ENCODE measurements around the gene TTC3. TPM values are rescaled to one million over a fixed set of nuclear protein-coding genes. Genes with fewer than 3 reads are reported as not detected.

Gene TTC3
- total RNA-seq, 2 experiments from 2014 or later: 75.4 to 85.6 TPM

DNA sequence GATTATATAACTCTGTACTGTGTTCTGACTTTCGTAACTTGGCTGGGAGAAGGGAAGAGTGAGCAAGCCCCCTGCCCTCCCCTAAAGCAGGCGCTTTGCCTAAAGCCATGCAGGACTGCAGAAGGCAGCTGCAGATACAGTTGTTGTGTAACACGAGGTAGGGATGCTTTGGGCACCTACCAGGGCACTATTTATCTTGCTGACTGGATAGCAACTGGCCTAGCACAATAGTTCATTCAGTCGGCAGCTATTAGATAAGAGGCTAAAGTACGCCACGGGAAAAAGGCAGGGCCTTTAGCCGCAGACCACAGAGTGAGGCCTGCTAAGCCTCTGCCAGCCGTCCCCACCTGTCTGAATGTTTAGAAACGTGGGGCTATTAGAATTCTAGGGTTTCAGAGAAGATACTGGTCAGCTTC, 80.9 kb downstream of the TTC3 start:
- H3K27ac Mint-ChIP-seq: no peak overlapping the region

DNA sequence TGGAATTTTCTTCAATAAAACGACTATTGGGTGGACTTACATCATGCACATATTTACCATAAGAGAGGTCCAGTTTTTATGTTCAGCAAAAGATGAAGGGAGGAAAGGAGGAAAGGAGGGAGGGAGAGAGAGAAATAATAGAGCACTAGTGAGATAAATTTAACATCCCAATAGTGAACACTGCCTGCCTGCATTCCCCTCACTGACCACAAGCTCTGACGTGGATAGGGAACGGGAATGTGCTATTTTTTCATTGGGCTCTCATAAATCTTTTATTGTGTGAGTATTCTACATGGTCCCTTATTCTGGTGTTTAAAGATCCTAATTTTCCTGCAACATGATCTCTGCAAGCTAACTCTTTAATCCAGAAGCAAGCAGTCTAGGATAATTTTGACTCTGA, 82.1 kb downstream of the TTC3 start:
- H3K4me1 Mint-ChIP-seq: peaks cover 9% of the 10 kb centered on the region
- POLR2A ChIA-PET: no interaction called here
- H3K27me3 Mint-ChIP-seq: no peaks in the 10 kb centered on the region
- H3K4me3 Mint-ChIP-seq: no peak overlapping the region
- H3K9me3 Mint-ChIP-seq: no peaks in the 10 kb centered on the region
- no peak overlapping the region for H3K27ac Mint-ChIP-seq
- H3K36me3 Mint-ChIP-seq: peaks cover 30% of the 10 kb centered on the region
- DNase-seq (no peak), ATAC-seq (ENCODE audit: low read depth) (no peak)

More for the DNA sequence above, 80.9 kb downstream of the TTC3 start:
- H3K36me3 Mint-ChIP-seq: peaks cover 30% of the 10 kb centered on the region
- POLR2A ChIA-PET: no interaction called here
- H3K9me3 Mint-ChIP-seq: no peaks in the 10 kb centered on the region
- no peak for ATAC-seq (ENCODE audit: low read depth)
- no peak for DNase-seq
- no peaks in the 10 kb centered on the region for H3K27me3 Mint-ChIP-seq
- no peak overlapping the region for H3K4me3 Mint-ChIP-seq
- peaks cover 5% of the 10 kb centered on the region for H3K4me1 Mint-ChIP-seq

DNA sequence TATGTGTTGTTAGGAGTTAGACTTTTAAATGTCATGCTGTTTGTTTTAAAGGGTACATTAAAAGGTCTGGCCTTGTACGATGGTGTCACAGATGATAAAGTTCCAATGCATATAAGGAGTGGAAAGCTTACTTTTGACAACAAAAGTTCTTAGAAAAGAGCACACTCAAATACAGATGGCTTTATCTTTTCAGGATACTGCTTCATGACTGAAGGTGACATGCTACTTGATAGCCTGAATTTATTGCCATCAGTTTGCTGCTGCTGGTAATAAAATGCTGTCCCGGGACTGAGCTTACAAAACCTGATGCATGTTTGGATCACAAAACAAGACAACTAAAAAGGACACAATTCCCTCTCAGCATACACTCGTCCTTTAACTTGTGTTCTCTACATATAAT, 84.9 kb downstream of the TTC3 start:
- POLR2A ChIA-PET: no interaction called here
- DNase-seq: no peak
- peaks cover 7% of the 10 kb centered on the region for H3K4me1 Mint-ChIP-seq

DNA sequence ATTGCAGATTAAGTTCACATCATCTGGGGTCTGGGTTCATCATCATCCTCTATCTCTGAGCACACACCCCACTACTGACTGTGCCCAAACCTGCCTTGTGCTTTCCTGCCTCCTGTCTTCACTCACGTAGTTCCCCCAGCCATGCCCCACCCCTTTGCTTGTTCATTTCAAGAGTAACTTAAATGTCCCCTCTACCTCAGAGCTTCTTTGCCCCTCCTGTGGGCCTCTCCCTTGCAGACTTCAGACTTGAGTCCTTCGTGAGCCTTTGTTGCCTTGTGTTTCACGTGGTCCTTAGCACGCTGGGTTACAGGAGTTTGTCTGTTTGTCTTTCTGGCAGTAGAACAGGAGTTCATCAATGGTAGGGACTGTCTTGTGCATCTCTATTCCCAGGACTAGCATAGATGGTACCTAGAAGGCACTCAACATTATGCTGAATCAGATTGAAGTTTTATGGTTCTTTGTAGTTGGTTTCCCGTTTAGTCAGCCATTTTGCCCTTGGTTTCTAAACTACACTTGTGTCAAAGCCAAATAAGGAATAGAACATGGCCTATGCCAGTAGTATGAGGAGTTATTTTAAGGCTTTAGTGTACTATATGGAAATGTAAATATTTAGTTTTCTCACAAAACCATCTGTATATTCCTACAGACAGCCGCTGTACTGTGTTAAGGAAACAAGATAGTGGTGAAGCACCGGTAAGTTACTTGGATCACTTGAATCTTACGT, 86.2 kb downstream of the TTC3 start:
- peaks cover 7% of the 10 kb centered on the region for H3K4me1 Mint-ChIP-seq
- DNase-seq (no peak), ATAC-seq (ENCODE audit: low read depth) (no peak)
- no peak overlapping the region for H3K27ac Mint-ChIP-seq
- peaks cover 25% of the 10 kb centered on the region for H3K36me3 Mint-ChIP-seq
- H3K27me3 Mint-ChIP-seq: no peaks in the 10 kb centered on the region
- POLR2A ChIA-PET: no interaction called here
- H3K4me3 Mint-ChIP-seq: no peak overlapping the region
- no peaks in the 10 kb centered on the region for H3K9me3 Mint-ChIP-seq

More for the DNA sequence above, 84.9 kb downstream of the TTC3 start:
- no peaks in the 10 kb centered on the region for H3K27me3 Mint-ChIP-seq
- no peak overlapping the region for H3K4me3 Mint-ChIP-seq
- H3K36me3 Mint-ChIP-seq: peaks cover 27% of the 10 kb centered on the region
- no peak overlapping the region for H3K27ac Mint-ChIP-seq
- no peak for ATAC-seq (ENCODE audit: low read depth)
- no peaks in the 10 kb centered on the region for H3K9me3 Mint-ChIP-seq

DNA sequence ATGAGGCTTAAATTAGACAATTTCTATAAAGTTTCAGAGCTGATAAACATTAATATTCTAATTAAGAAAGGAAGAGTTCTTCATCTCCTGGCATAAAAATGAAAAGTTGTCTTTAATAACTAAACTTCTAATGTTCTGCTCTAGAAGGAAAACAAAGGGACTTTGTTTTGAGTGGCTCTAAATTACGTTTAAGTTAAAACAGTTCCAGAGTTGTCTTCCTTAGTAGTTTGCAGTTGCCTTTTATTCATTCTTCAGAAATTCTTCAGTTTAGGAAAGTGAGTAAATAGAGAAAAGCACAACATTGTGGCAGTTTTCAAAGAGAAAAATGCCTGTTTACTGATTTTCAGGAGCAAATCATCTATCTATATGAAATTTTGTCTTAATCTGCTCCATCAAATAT, 86.9 kb downstream of the TTC3 start:
- Mint-ChIP-seq H3K36me3 (peaks cover 25% of the 10 kb centered on the region), H3K27ac (no peak overlapping the region), H3K9me3 (no peaks in the 10 kb centered on the region), H3K27me3 (no peaks in the 10 kb centered on the region), H3K4me1 (peaks cover 7% of the 10 kb centered on the region), H3K4me3 (no peak overlapping the region)
- POLR2A ChIA-PET: no interaction called here
- DNase-seq (no peak), ATAC-seq (ENCODE audit: low read depth) (no peak)

DNA sequence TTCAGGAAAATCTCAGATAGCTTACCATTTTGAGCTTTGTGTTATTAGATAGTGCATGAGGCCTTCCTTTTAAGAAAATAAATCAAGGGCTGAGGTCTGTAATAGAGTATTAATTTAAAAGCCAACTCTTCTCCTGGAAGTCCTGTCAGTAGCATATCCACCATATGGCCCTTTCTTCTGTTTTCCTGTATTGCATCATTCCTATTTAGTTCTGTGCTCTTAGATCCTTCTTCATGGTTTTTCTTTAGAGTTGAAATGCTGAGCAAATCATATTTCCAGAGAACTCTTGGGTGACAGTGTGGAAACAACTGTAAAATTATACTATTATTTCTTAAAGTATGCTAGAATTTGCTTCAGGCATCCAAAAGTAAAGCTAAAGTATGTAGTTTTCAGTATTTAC, 91.7 kb downstream of the TTC3 start:
- no peaks in the 10 kb centered on the region for H3K9me3 Mint-ChIP-seq
- POLR2A ChIA-PET: interaction anchor here (1.0 kb wide), 1 partner anchor 11 kb away, joined by 5 read pairs; no protein-coding TSS in a partner anchor
- H3K27me3 Mint-ChIP-seq: no peaks in the 10 kb centered on the region
- H3K4me1 Mint-ChIP-seq: peaks cover 3% of the 10 kb centered on the region
- ATAC-seq (ENCODE audit: low read depth) (no peak), DNase-seq (no peak)
- H3K36me3 Mint-ChIP-seq: peaks cover 17% of the 10 kb centered on the region
- no peak overlapping the region for H3K27ac Mint-ChIP-seq
- no peak overlapping the region for H3K4me3 Mint-ChIP-seq

DNA sequence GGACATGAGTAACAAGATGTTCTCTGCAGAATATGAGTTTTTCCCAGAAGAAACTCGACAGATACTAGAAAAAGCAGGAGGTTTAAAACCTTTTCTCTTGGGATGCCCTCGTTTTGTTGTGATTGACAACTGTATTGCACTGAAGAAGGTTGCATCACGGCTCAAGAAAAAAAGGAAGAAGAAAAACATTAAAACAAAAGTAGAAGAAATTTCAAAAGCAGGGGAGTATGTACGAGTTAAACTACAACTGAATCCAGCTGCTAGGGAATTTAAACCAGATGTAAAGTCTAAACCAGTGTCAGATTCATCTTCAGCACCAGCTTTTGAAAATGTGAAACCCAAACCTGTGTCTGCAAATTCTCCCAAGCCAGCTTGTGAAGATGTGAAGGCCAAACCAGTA, 92.5 kb downstream of the TTC3 start:
- DNase-seq: no peak
- H3K9me3 Mint-ChIP-seq: no peaks in the 10 kb centered on the region
- H3K27me3 Mint-ChIP-seq: no peaks in the 10 kb centered on the region
- ATAC-seq (ENCODE audit: low read depth): no peak
- no peak overlapping the region for H3K27ac Mint-ChIP-seq
- POLR2A ChIA-PET: no interaction called here
- peaks cover 17% of the 10 kb centered on the region for H3K36me3 Mint-ChIP-seq
- H3K4me1 Mint-ChIP-seq: peaks cover 3% of the 10 kb centered on the region
- H3K4me3 Mint-ChIP-seq: no peak overlapping the region

DNA sequence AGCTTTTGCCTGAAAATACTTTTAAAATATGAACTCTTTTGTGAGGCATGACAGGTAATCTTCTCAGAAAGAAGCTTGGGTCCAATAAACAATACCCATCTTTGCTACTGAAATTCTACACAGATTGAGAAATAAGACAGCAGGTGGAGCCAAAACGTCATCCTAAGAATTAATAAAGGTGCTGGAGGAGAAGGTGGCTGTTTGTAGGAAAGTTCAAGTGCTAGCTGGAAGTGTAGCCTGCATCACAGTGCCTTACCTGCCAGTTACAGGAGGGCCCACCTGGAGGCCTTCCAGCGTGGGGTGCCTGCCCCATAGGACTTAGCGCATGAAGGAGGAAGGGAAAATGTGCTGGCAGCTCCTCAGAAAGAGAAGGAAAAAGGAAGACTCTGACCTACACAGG, 93.7 kb downstream of the TTC3 start:
- DNase-seq (peak; percentile 32), ATAC-seq (ENCODE audit: low read depth) (peak; percentile 61)
- H3K9me3 Mint-ChIP-seq: no peaks in the 10 kb centered on the region
- H3K4me3 Mint-ChIP-seq: no peak overlapping the region
- H3K27me3 Mint-ChIP-seq: no peaks in the 10 kb centered on the region
- H3K36me3 Mint-ChIP-seq: peaks cover 13% of the 10 kb centered on the region
- H3K4me1 Mint-ChIP-seq: peaks cover 9% of the 10 kb centered on the region
- peak overlapping the region; percentile 83 for H3K27ac Mint-ChIP-seq
- POLR2A ChIA-PET: interaction anchor here (0.5 to 1.2 kb wide), 5 partner anchors 17 to 397 kb away, joined by 3 to 8 read pairs (median 5); no protein-coding TSS in a partner anchor

DNA sequence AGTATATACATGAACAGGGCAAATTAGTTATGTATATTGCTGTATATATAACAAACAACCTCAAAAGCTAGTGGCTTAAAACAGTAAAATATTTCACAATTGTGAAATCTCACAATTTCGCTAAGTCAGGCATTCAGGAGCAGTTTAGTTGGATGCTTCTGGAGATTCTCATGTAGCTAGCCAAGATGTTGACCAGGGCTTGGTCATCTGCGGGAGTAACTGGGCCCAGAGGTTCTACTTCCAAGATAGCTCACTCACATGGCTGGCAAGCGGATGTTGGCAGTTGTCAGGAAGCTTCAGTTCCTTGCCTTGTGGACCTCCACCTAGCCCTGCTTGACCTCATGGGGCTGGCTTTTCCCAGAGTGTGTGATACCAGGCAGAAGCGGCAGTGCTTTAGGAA, 95.6 kb downstream of the TTC3 start:
- POLR2A ChIA-PET: no interaction called here
- H3K36me3 Mint-ChIP-seq: peaks cover 17% of the 10 kb centered on the region
- peaks cover 9% of the 10 kb centered on the region for H3K4me1 Mint-ChIP-seq
- H3K27ac Mint-ChIP-seq: no peak overlapping the region
- ATAC-seq (ENCODE audit: low read depth) (no peak), DNase-seq (no peak)
- no peak overlapping the region for H3K4me3 Mint-ChIP-seq
- H3K27me3 Mint-ChIP-seq: no peaks in the 10 kb centered on the region
- no peaks in the 10 kb centered on the region for H3K9me3 Mint-ChIP-seq

DNA sequence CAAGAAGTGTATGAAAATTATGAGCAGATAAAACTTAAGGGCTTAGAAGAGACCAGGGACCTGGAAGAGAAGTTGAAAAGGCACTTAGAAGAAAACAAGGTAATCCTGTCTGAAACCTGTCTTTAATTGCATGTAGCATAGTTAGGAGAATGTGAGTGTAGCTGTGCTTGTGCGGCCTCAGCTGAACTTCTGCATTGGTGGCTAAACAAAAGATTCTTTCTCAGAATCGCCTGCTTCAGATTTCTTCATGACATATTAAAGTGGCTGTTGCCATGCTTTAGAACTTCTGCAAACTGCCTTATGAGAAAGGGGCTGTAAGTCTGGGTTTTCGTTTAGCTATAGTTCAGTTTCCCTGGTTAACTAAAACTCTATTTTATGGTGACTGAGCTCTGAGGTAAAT, 99.6 kb downstream of the TTC3 start:
- peaks cover 25% of the 10 kb centered on the region for H3K36me3 Mint-ChIP-seq

DNA sequence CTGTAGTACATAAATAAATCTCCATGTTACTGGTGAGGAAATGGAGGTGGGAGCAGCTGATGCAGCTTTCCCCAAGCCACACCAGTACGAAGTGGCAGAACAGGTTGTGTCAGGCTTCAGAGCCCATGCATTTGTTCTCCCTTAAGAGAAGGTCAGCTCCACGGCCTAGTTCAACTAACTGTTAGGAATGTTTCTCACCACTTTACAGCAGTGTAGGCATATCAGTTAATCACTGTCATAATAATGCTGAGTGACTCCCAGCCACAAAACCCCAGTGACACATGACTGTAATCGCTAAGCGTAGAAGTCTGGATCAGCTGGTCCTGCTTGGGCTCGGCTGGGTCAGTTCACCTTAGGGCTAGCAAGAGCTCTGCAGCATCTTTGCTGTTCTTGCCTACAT, 103.7 kb downstream of the TTC3 start:
- ATAC-seq (ENCODE audit: low read depth) (no peak), DNase-seq (no peak)
- Mint-ChIP-seq H3K9me3 (no peaks in the 10 kb centered on the region), H3K4me1 (no peaks in the 10 kb centered on the region), H3K27me3 (no peaks in the 10 kb centered on the region), H3K36me3 (peaks cover 34% of the 10 kb centered on the region), H3K4me3 (no peak overlapping the region), H3K27ac (no peak overlapping the region)
- POLR2A ChIA-PET: no interaction called here

More for the DNA sequence above, 99.6 kb downstream of the TTC3 start:
- Mint-ChIP-seq H3K4me3 (no peak overlapping the region), H3K4me1 (peaks cover 6% of the 10 kb centered on the region), H3K27ac (no peak overlapping the region), H3K9me3 (no peaks in the 10 kb centered on the region), H3K27me3 (no peaks in the 10 kb centered on the region)
- POLR2A ChIA-PET: no interaction called here
- ATAC-seq (ENCODE audit: low read depth) (no peak), DNase-seq (no peak)

DNA sequence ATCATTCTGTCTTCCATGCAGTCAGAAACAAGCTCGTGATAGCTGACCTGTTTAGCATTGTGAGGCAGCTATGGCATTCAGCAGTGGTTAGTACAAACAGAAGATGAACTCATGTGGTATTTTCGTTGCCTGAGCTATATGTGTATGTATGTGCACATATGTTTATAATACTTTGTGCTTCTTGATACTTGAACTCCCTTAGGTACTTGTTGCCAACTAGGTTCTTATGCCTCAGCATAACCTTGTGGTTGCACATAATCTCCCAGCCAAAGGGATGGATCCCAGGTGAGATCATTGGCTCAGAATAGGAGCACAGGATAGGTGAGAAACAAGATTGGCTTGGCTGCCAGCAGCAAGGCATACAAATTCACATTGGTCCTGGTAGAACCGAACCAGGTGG, 108.0 kb downstream of the TTC3 start:
- no peak for DNase-seq
- no peak overlapping the region for H3K4me3 Mint-ChIP-seq
- no peak overlapping the region for H3K27ac Mint-ChIP-seq
- ATAC-seq (ENCODE audit: low read depth): no peak
- no peaks in the 10 kb centered on the region for H3K9me3 Mint-ChIP-seq
- H3K27me3 Mint-ChIP-seq: no peaks in the 10 kb centered on the region
- POLR2A ChIA-PET: no interaction called here
- H3K36me3 Mint-ChIP-seq: peaks cover 40% of the 10 kb centered on the region
- peaks cover 6% of the 10 kb centered on the region for H3K4me1 Mint-ChIP-seq

DNA sequence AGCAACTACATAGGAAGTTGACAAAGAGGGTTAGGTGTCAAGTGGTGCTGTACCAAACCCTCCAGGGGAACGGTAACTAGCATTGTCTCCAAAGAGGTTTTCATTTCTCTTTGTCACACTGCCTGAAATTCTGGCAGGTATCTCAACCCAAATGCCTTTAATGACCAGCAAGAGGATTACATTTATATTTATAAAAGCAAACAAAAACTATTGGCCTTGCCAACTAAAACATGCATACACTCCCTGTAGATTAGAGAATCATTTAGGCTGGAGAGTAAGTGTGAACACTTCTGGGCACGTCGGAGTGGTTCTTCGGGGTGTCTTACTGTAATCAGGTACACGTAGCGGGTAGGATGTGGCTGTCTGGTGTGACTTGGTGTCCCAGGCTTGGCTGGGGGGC, 109.2 kb downstream of the TTC3 start:
- POLR2A ChIA-PET: no interaction called here
- Mint-ChIP-seq H3K9me3 (no peaks in the 10 kb centered on the region), H3K4me3 (no peak overlapping the region), H3K27me3 (no peaks in the 10 kb centered on the region), H3K36me3 (peaks cover 39% of the 10 kb centered on the region), H3K4me1 (peaks cover 10% of the 10 kb centered on the region), H3K27ac (no peak overlapping the region)
- DNase-seq: no peak
- no peak for ATAC-seq (ENCODE audit: low read depth)

DNA sequence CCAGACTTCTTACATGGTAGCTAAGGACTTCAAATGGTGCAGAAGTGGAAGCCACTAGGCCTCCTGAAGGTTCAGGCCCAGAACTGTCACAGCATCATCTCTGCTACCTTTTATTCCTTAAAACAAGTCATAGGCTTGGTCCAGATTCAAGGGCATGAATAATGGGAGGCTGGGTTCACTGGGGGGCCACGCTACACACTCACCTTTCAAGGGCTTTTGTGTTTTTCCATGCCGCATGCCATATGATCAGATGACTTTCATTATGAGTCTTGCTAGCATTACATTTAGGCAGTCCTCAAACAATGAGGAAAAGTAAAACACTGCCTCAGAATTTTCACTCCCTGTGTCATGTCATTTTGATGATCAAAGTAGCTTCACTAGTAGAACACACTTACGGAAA, 110.7 kb downstream of the TTC3 start:
- Mint-ChIP-seq H3K4me1 (peaks cover 11% of the 10 kb centered on the region), H3K27me3 (no peaks in the 10 kb centered on the region), H3K36me3 (peaks cover 36% of the 10 kb centered on the region), H3K27ac (no peak overlapping the region), H3K4me3 (no peak overlapping the region), H3K9me3 (no peaks in the 10 kb centered on the region)
- POLR2A ChIA-PET: interaction anchor here (0.6 kb wide), 1 partner anchor 17 kb away, joined by 5 read pairs; no protein-coding TSS in a partner anchor
- no peak for ATAC-seq (ENCODE audit: low read depth)
- DNase-seq: no peak
